Ecto neural progenitor cell (in vitro differentiated cells): Measurements from ENCODE around the gene FAM163A.

Experiments used
- DNase-seq: peaks from one replicate; pipeline ENCODE4 v3.0.0-alpha.2; 2018; ENCODE audit warnings: low spot score

Gene FAM163A

GRCh38 chr1:179753061-179753460, 10.0 kb downstream of the FAM163A start:
- no peak for DNase-seq

- DNase-seq, result no peak
Observed at GRCh38 chr1:179754041-179754624, 11.0 kb downstream of the FAM163A start.

DNA sequence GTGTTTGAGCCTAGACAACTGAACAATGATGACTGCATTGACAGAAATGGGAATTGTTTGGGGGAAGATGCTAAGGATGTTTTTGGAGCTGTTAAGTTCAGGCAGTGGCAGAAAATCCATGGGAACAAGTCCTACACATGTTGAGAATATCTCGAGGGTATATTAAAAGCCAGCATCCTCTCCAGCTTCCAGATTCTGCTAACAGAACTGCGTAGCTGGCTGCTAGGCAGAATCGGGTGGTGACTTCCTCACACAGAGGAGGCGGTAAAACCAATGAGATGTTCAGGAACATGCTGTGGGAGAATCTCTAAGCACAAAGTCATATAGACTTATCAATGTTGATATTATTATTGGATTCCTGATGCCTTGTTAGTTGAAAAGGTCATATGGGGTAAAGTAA, 14.8 kb downstream of the FAM163A start:
- DNase-seq, result no peak

DNA sequence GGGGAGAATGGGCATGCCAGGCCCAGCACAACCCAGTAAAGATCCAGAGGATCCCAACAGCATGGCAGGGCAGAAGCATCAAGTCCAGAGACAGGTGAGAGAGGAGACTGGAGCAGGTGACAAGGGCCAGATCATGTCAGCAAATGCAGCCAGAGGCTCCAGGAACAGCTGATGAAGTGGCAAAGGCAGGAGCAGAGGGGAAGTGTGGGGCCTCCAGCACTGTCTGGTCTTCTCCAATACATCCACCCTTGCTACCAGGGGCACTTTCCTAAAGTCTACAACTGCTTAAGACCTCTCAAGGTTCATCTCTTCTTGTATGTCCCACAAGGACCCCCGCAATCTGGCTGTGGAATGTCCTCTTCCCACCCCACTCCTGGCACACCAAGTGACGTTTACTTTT, 17.4 kb downstream of the FAM163A start:
- DNase-seq, result no peak

GRCh38 chr1:179761296-179761695, 18.2 kb downstream of the FAM163A start:
- DNase-seq, result no peak

DNA sequence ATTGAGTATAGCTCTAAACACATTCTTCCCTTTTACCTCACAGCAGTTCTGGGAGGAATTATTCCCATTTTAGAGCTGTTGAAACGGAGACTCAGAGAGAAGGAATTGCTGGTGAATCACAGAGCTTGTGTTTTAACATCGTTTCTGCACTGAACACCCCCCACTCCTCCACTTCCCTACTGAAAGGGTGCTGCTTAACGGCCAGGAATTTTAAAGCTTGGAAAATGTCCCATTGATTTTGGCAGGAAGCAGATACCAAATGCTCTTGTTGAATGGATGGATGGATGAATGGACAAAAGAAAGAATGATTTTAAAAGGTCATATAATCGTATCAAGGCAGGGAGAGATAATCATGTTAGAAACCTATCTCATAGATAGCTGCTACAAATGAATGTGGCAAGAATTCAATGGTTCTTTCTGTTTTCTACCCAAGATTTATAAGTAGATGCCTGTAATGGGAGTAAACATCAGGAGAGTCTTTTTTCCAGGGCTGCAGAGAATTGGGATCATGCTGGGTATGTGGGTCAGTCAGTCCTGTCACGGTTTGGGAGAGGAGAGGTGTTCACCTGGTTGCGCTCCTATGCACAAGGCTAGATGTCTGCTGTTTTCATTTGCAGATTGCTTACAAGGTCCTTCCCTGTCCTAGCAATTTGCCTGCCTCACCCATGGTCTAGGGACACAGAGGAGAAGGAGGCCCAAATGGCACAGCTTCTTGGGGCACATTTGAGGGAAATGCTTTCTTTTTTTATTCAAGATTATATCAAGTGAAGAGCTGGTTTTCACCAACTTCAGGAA, 19.0 kb downstream of the FAM163A start:
- DNase-seq, result no peak

- no peak for DNase-seq
Observed at GRCh38 chr1:179767177-179767581, 24.1 kb downstream of the FAM163A start.

DNA sequence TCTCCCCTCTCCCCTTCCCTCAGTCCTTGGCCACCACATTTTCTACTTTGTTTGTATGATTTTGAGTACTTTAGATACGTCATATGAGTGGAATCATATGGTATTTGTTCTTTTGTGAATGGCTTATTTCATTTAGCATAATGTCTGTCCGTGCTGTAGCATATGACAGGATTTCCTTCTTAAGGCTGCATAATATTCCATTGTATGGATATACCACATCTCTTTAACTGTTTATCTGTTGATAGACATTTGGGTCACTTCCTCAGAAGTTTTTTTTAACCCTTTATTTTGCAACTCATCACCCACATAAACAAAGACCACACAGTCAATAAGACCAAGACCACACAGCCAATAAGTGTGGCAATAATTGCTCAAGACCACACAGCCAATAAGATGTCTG, 24.9 kb downstream of the FAM163A start:
- no peak for DNase-seq

DNA sequence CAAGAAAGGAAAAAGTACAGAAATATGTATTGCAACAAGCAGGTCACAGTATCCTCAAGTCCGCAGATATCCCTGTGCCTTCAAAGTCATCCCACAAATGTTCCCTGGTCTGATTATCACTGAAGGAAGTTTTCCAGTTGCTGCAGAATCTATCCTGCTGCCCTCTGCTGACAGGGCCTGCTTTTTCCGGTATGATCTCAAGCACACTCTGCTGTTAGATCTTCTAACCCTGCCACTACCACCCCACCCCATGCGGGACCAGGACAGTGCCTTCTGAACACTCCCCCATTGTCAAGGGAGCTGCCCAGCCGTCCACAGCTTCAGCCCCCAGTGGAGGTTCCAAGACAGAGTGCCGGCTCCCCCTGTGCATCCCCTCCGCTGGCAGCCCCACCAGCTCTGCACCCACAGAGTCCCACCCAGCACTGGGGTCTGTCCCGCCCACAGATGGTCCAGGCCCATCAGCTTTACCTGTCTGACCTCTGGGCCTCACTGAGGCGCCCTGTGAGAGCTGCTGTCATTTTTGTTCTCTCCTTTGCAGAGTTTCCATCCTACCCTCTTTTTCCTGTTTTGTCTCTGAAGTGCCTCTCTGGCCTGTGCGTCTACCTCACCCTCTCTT, 27.9 kb downstream of the FAM163A start:
- no peak for DNase-seq

- no peak for DNase-seq
Observed at GRCh38 chr1:179773264-179773663, 30.2 kb downstream of the FAM163A start.

GRCh38 chr1:179774000-179774399, 30.9 kb downstream of the FAM163A start:
- no peak for DNase-seq

- DNase-seq, result no peak
Observed at GRCh38 chr1:179774566-179774965, 31.5 kb downstream of the FAM163A start.

DNA sequence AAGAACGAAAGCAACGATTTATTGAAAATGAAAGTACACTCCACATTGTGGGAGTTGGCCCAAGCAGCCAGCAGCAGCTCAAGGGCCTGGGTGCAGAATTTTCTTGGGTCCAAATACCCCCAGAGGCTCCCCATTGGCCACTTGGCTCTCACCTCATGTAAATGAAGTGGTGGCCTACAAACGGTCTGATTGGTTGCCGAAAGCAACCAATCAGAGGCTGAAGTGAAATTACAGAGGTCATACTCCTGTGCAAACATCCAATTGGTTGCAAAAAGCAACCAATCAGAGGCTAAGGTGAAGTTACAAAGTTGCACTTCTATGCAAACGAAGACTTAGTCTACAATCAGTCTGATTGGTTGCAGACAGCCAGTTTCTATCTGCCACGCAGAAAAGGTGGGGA, 31.9 kb downstream of the FAM163A start:
- DNase-seq, result no peak

DNA sequence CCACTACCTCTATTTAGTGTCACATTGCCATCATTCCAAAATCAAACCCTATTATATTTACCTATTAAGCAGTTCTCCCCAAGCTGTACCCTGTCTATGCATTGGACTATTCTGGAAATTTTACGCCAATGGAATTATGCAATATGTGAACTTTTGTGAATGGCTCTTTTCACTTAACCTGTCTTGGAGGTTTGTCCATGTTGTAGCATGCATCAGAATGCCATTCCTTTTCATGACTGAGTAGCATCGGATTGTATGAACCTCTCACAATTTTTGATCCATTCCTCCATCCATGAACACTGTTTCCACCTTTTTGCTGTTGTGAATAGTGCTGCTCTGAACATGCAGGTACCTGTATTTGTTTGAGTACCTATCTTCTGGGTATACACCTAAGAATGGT, 33.7 kb downstream of the FAM163A start:
- DNase-seq, result no peak

DNA sequence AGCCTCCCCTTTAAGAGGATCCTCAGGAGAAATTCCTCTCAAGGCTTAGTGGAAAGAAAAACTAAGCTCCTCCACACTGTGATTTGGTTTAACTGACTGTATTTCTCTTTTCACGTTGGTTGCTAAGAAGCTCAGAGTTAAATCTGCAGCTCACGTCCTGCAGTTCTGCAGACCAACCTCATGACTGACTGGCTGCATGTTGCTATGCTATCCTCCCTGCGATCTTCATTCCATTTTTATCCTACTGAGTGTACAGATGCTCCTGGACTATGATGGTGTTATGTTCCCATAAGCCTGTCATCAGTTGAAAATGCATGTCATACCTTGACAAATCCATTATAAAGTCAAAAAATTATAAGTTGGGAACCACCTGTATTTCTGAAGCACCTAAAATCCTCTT, 34.6 kb downstream of the FAM163A start:
- DNase-seq, result no peak

DNA sequence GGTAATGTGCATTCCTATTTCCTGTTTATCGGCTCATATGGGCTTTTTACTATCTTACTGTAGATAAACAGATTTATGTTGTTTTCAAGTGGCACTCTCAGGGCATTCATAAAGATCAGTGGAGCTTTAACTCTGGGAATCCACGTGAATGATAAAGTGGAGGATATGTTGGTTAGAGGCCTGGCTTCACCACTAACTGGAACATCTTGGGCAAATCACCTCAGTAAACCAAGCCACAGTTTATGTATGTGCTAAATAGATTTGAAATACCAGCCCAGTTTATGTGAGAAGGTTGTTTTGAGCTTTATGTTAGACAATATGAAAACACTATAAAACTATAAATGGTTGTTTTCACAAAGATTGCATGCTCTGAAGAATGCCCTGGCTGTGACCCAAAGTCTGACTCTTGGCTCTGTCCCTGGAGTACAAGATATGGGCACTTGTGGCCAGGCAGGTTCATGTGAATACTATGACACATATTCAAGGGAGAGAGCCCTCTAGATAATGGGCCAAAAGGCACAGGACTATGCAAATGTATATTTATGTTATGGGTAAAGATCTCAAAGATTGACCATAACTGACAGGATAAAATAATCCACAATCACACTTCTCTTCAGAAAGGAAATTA, 36.7 kb downstream of the FAM163A start:
- no peak for DNase-seq

GRCh38 chr1:179781962-179782361, 38.9 kb downstream of the FAM163A start:
- DNase-seq, result no peak

DNA sequence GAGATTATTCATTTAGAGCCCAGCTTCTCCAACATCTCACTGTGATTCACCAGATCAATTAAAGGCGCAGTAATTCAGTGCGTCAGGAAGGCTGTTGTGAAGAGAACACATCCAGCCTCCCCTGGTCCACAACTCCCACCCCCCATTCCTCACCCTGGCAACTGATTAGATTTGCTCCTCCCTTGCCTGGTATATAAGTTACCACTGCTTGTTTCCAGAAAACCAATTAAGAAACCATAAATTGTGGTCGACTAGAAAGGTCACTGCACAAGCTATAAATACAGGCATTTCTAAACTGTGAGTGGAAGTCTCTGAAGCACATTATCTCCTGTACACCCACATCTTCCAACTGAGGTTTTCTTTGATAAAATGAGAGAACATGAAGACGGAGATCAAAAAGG, 41.9 kb downstream of the FAM163A start:
- DNase-seq, result no peak

- DNase-seq, result no peak
Observed at GRCh38 chr1:179785728-179786127, 42.6 kb downstream of the FAM163A start.

- no peak for DNase-seq
Observed at GRCh38 chr1:179786815-179787685, 44.0 kb downstream of the FAM163A start.

- no peak for DNase-seq
Observed at GRCh38 chr1:179788259-179788658, 45.2 kb downstream of the FAM163A start.

- no peak for DNase-seq
Observed at GRCh38 chr1:179793281-179793680, 50.2 kb downstream of the FAM163A start.
